Measurements from ENCODE around the gene ZNF90. TPM values are rescaled to one million over a fixed set of nuclear protein-coding genes. Genes with fewer than 3 reads are reported as not detected.
"Not testable (repeated sequence)": the region's sequence is repeated elsewhere in the genome, so short reads cannot be mapped to it uniquely, and the experiment has no call there.

Gene ZNF90
- total and polyA plus RNA-seq, 2 of the 8 experiments (the other 6 are each of a cell fraction or from before 2014, with no cell fraction given): 41.2 to 114 TPM

DNA sequence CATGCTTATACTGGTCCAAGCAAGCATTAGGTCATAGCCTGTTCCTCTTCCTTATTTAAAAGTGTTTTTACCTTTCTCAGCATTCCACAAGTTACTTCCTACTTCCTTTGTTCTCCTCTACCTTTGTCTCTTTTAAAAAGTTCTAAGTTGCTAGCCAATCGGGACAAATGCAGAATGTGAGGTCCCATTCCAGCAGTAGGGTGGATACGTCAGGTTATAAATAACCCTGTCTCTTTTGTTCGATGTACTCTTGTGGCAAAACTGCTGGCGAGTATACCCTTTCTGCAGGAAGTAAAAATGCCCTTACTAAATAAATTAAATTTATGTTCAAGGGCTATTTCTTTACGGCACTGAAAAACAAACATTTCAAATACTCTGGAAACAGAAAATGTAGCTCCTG, 32.1 kb upstream of the ZNF90 start:
- 74% methylated on average over 5 of the region's 5 CpGs; no CpG with 5 or more reads in 1 of the 2 experiments for WGBS, 2 experiments (ENCODE audit: extremely low coverage in 1 of 2, insufficient coverage in 1 of 2, insufficient read length in 1 of 2, insufficient replicate concordance in 2 of 2, low coverage in 1 of 2, low lambda C conversion rate in 2 of 2, missing lambda C conversion rate in 1 of 2)
- H2BK5ac ChIP-seq (ENCODE audit: low read depth, low read length); H3K18ac ChIP-seq (ENCODE audit: extremely low read depth, low read length); H3K14ac ChIP-seq (ENCODE audit: insufficient read length); H3K56ac ChIP-seq (replicated peaks; ENCODE audit: insufficient read length, low read depth, low read length); H3K23ac ChIP-seq (ENCODE audit: insufficient read length); H3K9me3 ChIP-seq (ENCODE audit: insufficient read depth in 2 of 2, low read depth in 1 of 2, low read length in 1 of 2); H3K4ac ChIP-seq (replicated peaks; ENCODE audit: insufficient read length, low read depth, low read length); H3K27ac ChIP-seq (ENCODE audit: low read depth, low read length); H4K8ac ChIP-seq (ENCODE audit: extremely low read depth, insufficient read depth, low read length); H3K4me2 ChIP-seq (ENCODE audit: insufficient read depth in 1 of 2, low read depth in 2 of 2, low read length in 2 of 2); H3K27me3 ChIP-seq (replicated peaks in 1 of 4; ENCODE audit: control insufficient read depth in 3 of 4, extremely low read depth in 1 of 4, insufficient read depth in 3 of 4, low read length in 3 of 4); H3K4me3 ChIP-seq (ENCODE audit: extremely low read depth in 1 of 4, insufficient read depth in 2 of 4, low read depth in 3 of 4, low read length in 4 of 4); H2AK5ac ChIP-seq (ENCODE audit: low read depth, low read length); H3K4me1 ChIP-seq (replicated peaks in 1 of 4; ENCODE audit: control insufficient read depth in 3 of 4, insufficient read depth in 4 of 4, low read length in 3 of 4); DNase-seq (ENCODE audit: low read depth in 1 of 2, low spot score in 2 of 2); H2AFZ ChIP-seq (ENCODE audit: low read length); H3K79me2 ChIP-seq (ENCODE audit: control insufficient read depth in 1 of 2, insufficient read depth in 2 of 2, low read length in 2 of 2); H2BK12ac ChIP-seq (ENCODE audit: low read depth, low read length); H2BK20ac ChIP-seq (ENCODE audit: low read length); FAIRE-seq; H2BK15ac ChIP-seq (ENCODE audit: low read length); H3K23me2 ChIP-seq (ENCODE audit: low read depth, low read length); H4K91ac ChIP-seq (replicated peaks; ENCODE audit: insufficient read length, low read length); H2BK120ac ChIP-seq (replicated peaks; ENCODE audit: low read depth, low read length); H3K9ac ChIP-seq (replicated peaks in 1 of 4; ENCODE audit: extremely low read depth in 1 of 4, low read depth in 3 of 4, low read length in 3 of 4); H4K20me1 ChIP-seq (replicated peaks in 1 of 2; ENCODE audit: control insufficient read depth in 1 of 2, insufficient read depth in 2 of 2, low read length in 2 of 2); H3K36me3 ChIP-seq (ENCODE audit: control insufficient read depth in 2 of 4, insufficient read depth in 4 of 4, low read length in 3 of 4); CTCF ChIA-PET (ENCODE audit: partially characterized antibody); H4K5ac ChIP-seq (ENCODE audit: insufficient read length, low read depth, low read length); H3K79me1 ChIP-seq (ENCODE audit: low read depth, low read length): not testable (repeated sequence)
- POLR2A ChIA-PET (ENCODE audit: partially characterized antibody): interaction anchor here (1.0 kb wide), 1 partner anchor 111 kb away, joined by 3 read pairs; no protein-coding TSS in a partner anchor
